Activated CD8-positive, alpha-beta memory T cell treated with anti-CD3 and anti-CD28 coated beads, Interleukin-2, amount 50 U/mL, for 24 hours (primary cell): ENCODE data around the gene ANKRD50.

Source experiments
- DNase-seq: peaks from one replicate; pipeline ENCODE4 v3.0.0-alpha.2; 2020; ENCODE audit errors: extremely low read depth

The ANKRD50 gene

GRCh38 chr4:124710015-124710741 is 2.4 kb downstream of the ANKRD50 start:
- no peak for DNase-seq

GRCh38 chr4:124708517-124709300 is 3.8 kb downstream of the ANKRD50 start:
- no peak for DNase-seq

GRCh38 chr4:124705393-124705792 is 7.1 kb downstream of the ANKRD50 start:
- no peak for DNase-seq

GRCh38 chr4:124703154-124703553 is 9.4 kb downstream of the ANKRD50 start:
- no peak for DNase-seq

DNA sequence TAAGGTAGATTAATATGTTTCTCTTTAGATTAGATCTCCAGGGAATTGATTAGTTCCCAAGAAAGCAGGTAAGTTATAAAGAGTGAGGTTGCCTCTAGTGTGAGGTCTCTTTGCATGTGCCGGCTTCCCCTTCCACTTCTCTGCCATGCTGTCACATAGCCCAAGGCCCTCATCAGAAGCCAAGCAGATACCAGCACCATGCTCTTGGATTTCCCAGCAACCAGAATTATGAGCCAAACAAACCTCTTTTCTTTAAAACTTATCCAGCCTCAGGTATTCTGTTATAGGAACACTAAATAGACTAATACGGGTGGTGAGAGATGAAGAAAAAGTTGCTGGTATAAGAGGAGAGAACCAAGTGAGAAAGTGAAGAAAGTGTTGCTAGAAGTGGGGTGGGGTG is 15.1 kb downstream of the ANKRD50 start:
- DNase-seq: no peak

- DNase-seq: no peak
Measured at GRCh38 chr4:124696182-124696581, 16.4 kb downstream of the ANKRD50 start.

- DNase-seq: no peak
Measured at GRCh38 chr4:124694946-124695598, 17.5 kb downstream of the ANKRD50 start.

GRCh38 chr4:124694306-124694705 is 18.2 kb downstream of the ANKRD50 start:
- DNase-seq: no peak

GRCh38 chr4:124691801-124692200 is 20.7 kb downstream of the ANKRD50 start:
- no peak for DNase-seq

- DNase-seq: no peak
Measured at GRCh38 chr4:124686279-124686678, 26.3 kb downstream of the ANKRD50 start.

- DNase-seq: no peak
Measured at GRCh38 chr4:124685851-124686250, 26.7 kb downstream of the ANKRD50 start.

GRCh38 chr4:124684301-124684700 is 28.2 kb downstream of the ANKRD50 start:
- DNase-seq: no peak

DNA sequence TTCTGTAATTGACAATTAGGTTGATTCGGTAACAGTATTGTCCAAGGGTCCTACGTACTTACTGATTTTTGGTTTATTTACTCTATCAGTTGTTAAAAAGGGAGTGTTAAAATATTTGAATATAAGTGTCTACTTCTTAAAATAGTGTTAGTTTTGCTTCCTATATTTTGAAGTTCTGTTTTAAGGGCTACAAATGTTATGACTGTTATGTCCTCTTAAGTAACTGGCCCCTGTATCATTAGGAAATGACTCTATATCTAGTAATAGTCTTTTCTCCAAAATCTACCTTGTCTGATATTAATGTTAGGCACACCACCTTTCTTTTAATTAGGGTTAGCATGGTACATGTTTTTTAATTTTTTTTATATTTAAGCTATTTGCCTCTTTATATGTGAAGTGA is 30.1 kb downstream of the ANKRD50 start:
- DNase-seq: no peak

DNA sequence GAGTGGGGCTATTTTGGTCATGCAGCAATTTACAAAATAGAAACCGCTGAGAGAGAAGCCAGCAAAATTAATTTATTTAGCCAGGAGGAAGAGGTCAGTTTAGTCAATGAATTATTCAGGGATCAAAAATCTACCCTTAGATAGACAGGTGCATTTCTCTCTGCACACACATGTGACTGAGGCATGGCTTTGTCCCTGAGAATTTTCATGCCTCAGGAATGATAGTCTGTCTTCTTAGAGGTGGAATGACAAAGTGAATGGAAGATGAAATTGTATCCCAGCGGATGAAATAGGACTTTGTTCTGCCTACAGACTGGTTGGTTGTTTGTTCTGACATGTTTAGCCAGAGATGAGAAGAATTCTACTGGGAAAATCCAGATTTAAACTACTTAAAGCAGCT is 46.0 kb downstream of the ANKRD50 start:
- DNase-seq: no peak

- DNase-seq: no peak
Measured at GRCh38 chr4:124658795-124659194, 53.7 kb downstream of the ANKRD50 start.

DNA sequence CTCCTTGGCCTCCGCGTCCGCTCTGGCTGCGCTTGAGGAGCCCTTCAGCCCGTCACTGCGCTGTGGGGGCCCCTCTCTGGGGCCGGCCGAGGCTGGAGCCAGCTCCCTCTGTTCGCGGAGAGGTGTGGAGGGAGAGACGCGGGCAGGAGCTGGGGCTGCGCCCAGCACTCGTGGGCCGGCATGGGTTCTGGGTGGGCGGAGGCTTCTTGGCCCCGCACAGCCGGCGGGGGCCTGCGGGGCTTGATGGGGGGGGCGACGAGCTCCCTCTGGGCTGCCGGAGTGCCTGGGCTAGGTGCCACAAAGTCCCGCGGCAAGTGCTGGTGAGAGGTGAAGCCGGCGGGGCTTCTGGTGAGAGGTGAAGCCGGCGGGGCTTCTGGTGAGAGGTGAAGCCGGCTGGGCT is 61.9 kb downstream of the ANKRD50 start:
- DNase-seq: no peak

- no peak for DNase-seq
Measured at GRCh38 chr4:124647599-124647998, 64.9 kb downstream of the ANKRD50 start.

DNA sequence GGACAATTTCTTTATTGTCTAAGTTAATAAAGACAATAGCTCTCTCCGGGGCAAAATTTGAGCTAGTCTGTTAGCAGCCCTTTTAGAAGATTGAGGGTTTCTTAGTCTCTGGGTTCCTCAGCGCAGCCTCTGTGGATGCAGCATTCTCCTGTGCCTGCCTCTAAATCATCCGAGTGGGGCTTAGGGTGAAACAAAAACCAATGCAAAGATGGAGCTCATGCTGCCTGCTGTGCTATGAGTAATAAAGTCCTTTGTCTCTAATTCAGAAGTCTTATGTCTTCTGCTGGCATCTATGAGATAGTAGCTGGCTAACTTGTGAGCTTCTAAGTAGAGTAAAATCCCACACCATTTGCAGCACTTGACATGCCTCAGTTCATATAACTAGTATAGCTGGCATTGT is 67.9 kb downstream of the ANKRD50 start:
- DNase-seq: no peak

GRCh38 chr4:124642846-124643245 is 69.7 kb downstream of the ANKRD50 start:
- DNase-seq: no peak

- no peak for DNase-seq
Measured at GRCh38 chr4:124641715-124642381, 70.7 kb downstream of the ANKRD50 start.

DNA sequence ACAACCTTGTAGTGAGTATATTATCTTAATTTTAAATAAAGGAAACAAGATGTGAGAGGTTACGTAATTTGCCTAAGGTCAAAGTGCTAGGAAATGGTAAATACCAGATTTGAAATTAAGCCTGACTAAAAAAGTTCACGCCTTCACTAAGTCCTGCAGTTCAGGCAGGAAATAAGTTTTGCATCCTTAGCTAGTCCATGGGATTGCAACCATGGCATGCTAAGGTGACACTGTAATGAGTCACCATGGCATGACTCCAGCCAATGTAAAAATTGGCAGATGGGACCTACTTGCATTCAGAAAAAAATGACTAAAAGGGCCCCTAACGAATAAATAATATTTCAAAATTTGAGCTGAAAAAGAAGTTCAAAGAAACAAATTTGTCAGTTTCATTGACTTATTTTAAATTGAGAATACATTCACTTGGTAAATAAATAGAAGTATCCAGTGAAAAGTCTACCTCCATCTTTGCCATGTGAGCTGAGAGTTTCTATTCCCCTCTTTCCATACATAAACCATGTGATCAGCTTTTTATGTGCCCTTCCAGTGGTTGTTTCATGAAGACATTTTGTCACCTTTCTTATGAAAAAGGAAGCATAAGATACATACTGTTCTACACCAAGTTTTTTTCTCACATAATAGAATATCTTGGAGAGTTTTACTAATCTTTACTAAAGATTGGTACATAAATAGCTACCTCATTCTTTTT is 72.4 kb downstream of the ANKRD50 start:
- no peak for DNase-seq

- no peak for DNase-seq
Measured at GRCh38 chr4:124637321-124637720, 75.2 kb downstream of the ANKRD50 start.
